ENCODE measurements around the gene DPYSL3.
"Not testable (repeated sequence)": the region's sequence is repeated elsewhere in the genome, so short reads cannot be mapped to it uniquely, and the experiment has no call there.

The DPYSL3 gene

DNA sequence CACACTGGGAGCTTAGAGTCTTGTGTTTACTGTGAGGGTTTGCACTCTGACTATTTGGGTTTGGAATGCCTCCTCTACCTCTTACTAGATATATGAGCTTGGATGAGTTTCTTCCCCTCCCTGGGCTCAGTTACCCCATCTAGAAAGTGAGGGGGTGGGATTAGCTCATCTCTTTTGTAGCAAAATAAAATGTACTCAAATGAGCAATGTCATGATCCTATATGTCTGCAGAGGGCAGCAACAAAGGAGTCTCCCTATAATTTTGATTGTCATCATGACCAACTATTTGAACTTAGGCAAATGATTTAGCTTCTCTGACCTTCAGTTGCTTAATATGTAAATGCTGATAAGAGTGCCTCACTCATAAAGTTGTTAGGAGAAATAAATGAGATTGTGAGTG, 109.0 kb downstream of the DPYSL3 start:
- DNase-seq = no peak

DNA sequence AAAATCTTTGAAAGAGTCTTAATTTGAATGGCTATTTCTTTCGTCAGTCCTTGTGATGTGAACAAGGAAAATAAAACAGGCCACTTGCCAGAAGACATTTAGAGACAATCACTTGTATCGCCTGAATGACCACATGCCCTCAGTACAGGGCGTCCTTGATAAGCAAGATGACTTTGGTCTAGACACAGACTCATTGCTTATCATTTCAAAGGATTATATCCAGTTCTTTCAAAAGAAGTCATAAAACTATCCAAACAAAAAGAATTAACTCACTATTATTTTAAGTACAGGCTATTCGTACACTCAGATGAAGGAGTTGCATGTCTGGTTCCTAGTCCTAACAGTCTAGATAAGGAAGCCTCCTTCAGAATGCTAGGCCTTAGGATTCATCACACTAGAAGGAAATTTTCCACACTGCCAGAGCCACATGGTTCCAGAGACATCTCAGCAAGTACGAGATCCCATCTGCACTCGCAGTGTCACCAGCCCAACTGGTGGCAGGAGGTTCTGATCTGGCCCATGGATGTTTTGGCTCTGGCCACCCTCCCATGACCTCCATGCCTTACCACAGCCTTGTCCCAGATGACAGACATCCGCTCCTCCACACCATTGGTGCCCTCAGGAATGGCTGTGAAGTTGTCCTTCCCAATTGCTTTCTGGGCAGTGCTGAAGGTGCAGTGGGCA, 109.6 kb downstream of the DPYSL3 start:
- no peak for DNase-seq

- no peak for DNase-seq
Measured at GRCh38 chr5:147398860-147399259, 111.0 kb downstream of the DPYSL3 start.

DNA sequence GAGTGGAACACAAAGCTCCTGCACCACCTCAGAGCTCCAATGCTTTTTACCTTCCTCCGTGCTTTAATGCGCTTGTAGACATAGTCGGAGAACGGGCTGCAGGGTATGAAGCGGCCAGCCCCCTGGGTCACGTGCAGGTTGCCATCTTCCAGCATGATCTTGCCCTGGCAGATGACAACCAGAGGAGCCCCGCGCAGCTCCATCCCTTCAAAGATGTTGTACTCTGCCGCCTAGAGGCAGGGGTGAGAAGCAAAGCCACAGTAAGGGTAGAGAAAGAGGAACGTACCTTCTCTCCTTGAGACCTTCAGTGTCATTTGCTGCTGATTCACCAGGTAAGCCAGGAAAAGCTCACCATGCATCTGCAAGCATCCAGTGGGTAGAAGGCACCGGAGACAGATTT, 112.3 kb downstream of the DPYSL3 start:
- DNase-seq = no peak

DNA sequence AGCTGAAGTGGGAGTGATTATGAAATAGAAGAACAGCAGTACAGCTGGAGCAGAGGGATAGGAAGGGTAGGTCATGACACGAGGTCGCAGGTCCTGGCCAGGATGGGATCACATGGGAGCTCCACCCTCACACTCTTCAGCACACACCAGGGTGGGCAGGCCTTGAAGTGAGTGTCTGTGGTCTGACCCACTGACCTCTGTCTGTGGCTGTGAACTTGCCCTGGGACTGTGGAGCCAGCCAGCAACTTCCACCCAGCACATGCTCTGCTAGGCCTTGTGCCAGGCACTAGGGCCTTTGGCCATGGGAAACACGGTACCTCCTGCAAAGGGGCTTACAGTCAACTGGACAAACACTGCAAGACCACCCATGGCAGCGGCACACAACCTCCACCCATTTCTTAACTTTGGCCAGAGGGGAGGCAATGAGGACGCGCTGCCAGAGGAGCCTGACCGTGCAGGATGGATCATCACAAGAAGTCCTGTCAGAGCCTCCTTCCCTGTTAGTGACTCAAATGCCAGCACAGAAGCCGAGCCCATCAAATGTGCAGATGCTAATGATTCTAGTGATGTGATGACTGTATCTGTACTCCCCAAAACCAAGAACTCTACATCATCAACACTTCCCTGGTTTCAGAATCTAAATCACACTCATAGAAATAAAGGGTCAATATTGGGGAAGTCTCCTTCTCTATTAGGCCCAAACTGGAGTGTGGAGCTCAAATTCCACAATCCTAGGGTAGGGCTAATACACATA, 113.6 kb downstream of the DPYSL3 start:
- DNase-seq = no peak

DNA sequence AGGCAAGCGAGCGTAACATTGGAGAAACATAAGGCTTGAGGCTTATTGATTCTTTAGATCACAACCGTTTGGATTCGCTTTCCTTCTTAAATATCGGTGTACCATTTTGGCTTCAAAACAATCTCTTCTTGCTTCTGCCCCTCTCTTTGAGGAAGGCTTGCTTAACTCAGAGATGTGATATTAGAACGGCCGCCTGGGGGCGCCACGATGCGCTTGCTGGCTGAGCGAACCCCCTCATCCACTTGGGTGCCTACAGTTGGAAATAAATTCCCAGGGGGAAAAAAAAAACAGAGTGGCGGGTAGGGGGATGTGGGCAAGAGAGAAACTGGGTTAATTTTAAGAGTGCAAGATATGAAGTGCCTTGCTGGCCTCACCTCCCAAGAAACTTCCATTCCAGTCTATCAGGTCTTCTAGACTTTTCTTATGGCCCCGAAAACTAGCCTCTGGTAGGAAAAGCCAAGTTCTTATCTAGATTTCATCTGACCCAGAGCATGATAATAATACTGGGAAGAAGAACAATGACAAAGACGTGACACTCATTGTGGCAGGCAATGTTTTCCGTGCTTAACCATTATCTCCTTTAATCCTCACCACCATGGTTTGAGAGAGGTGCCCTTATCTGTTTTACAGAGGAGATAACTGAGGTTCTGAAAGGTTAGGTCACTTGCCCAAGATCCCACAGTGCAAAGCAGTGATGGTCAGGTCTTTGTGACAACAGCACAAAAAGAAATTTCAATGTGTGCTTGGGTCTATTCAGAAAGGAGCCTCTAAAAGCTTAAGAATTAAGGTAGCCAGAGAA, 115.8 kb downstream of the DPYSL3 start:
- DNase-seq = no peak

DNA sequence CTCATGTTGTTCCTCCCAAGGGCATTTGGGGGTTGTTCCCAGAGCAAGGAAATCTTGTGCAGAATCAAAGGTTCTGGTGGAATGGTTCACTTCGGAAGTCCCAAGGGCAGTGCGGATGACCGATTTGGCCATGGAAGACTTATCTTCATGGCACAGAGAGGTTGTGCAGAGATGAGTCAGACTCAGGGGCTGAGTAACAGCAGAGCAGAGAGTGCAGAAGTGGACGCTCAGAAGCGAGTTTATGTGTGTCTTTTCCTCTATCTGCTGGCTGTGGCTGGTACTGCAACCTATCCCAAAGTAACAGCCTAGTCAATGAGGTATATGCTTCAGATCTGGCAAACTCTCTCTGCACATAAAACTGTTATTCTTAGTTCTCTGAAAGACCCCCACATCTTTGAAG, 118.1 kb downstream of the DPYSL3 start:
- no peak for DNase-seq

GRCh38 chr5:147390654-147391225, 119.1 kb downstream of the DPYSL3 start:
- DNase-seq = no peak

GRCh38 chr5:147388184-147389108, 121.4 kb downstream of the DPYSL3 start:
- DNase-seq = no peak

GRCh38 chr5:147387109-147387508, 122.8 kb downstream of the DPYSL3 start:
- no peak for DNase-seq

DNA sequence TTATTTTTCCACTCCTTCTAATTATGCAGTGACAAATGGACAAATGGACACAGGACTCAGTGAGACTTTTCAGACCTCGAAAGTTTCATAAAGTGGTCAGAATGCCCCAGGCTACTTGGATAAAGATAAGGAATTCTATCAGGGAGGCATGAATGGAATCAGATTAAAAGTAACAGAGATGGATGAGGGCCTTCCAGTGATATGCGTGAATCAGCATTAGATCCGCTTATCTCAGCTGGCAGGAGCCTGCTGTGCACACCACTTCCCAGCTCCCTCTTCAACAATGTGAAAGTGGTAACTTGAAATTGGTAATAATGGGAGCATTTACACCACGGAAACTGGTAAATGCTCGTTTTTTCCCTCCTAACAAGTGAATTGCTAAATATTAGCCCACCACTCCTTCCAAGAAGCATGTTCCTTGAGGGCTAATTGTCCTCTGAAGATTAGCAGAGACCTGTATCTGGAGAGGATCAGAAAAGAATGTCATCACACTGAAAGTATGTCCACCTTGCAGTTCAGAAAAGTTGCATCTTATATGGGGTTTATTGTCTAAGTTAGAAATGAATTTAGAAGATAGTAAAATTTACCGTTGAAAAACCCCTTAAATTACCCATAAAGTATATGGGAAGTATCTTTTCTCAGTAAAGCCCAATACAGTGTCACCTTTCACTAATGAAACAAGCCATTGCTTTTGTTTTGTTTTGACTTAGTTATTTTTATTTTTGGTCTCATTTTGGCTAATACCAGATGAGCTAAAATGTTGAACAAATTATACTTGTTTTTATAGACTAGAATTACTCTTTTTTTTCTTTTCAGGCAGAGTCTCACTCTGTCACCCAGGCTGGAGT, 125.3 kb downstream of the DPYSL3 start:
- DNase-seq = no peak

DNA sequence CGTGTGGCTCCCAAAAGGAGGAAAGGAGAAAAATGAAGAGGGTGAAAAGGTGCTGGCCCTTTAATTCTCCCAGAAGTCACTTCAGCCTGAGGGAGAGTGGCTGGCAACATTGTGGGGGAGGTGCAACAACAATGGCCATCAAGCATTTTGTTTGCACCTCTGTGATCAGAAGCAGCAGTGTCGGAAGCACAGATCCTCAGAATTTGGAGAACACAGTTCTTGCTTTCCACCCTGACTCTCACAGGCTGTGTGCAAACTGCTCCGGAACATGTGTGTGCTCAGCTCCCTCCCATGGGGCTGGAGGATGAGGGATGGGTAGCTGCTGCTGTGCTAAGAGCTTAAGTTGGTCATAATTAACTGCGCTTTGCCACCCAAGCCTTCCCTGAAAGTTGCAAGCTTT, 127.1 kb downstream of the DPYSL3 start:
- DNase-seq = no peak

DNA sequence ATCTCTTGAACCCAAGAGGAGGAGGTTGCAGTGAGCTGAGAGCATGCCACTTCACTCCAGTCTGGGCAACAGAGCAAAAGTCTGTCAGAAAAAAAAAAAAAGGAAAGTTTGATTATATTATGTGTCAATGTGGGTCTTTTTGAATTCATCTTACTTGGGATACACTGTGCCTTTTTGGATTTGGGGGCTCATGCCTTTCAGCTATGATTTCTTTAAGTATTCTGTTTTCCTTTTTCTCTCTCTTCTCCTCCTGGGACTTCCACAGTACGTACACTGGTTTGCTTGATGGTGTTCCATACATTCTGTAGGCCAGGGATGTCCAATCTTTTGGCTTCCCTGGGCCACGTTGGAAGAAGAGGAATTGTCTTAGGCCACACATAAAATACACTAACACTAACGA, 128.3 kb downstream of the DPYSL3 start:
- DNase-seq = no peak

DNA sequence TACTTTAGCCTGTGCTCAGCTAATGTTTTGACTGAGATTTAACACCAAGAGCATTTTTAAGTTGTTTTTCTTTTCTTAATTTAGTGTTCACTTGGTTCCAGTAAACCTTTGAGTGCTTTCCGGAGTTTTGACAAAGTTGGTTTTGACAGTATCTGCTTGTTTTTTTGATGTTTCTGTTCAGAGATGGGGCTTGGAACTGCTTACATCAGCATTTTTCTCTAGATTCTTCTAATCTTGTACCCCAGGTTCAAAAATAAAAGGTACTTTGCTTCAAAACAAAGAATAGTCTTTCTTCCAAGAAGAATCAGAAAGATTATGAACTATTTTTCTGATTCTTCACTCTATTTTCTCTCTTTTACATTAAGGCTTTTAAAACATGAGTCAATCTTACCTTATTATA, 132.2 kb downstream of the DPYSL3 start:
- DNase-seq = no peak

DNA sequence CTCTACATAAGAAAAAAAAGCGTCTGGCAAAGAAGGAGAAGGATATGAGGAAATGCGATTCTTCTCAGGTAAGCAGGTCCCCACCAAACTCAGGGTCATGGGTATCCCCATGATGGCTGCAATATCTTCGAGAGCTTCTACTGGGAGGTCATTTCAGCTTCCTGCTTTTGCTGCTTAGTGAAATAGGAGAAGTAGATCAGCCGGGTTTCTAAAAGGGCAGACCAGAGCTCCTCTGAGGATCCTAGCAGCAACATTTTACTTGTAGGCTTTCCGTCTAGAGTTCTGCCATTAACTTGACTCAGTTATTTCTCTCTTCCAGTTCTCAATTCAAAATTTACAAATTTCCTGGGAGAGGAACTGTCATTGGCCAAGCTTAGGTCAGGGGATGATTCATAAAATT, 134.7 kb downstream of the DPYSL3 start:
- DNase-seq = no peak

- no peak for DNase-seq
Measured at GRCh38 chr5:147373328-147373727, 136.5 kb downstream of the DPYSL3 start.

DNA sequence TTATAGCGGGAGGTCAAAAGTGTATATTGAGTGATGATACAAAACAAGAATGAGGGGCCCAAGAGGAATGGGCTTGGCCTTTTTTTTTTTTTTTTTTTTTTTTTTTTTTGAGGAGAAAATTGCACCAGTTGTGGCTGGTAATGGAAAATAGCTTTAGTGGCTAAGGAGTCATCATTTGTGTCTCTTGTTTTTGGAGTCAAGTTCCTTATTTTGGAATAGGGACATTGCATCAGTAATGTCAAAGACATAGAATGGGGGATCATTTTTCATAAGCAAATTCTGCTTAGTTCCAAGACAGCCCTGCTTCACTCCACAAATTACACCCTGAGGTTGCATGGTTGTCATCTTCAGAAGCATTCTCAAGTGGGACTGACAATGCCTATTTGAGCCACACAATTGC, 137.7 kb downstream of the DPYSL3 start:
- no peak for DNase-seq

DNA sequence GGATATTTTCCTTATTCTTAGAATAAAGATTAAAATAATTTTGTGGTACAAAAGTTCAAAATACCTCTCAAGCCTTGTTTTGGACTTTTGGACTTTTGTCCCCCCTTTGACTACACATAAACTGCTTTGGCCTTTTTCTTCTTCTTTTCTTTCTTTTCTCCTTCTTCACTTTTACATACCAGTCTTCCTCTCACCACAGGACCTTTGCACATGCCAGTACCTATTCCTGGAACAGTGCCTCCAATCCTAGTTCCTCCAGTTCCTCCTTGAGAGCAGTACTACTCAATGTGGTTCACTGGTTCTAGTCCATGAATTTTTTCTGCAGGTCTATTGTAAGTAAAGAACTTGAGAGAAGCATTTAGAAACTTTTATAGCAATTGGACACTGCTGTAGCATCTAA, 138.6 kb downstream of the DPYSL3 start:
- no peak for DNase-seq

GRCh38 chr5:147369742-147370374, 140.0 kb downstream of the DPYSL3 start:
- DNase-seq = no peak

GRCh38 chr5:147367381-147367780, 142.5 kb downstream of the DPYSL3 start:
- DNase-seq = not testable (repeated sequence)
